Neuronal stem cell (in vitro differentiated cells): ENCODE measurements around the gene FASTK.

ENCODE experiments used
- DNase-seq: peaks from one replicate; pipeline ENCODE4 v3.0.0-alpha.2; 2013; ENCODE audit warnings: low spot score
- H2AFZ ChIP-seq: one replicate; pipeline ENCODE4 v1.6.1; 2013; ENCODE audit warnings: mild to moderate bottlenecking, low read length, inconsistent platforms
- H2AK5ac ChIP-seq: 2 replicates; pipeline ENCODE4 v1.6.1; 2013; ENCODE audit warnings: low read depth, mild to moderate bottlenecking, inconsistent platforms, low read length, moderate library complexity, mixed read lengths
- H2BK120ac ChIP-seq: 2 replicates; pipeline ENCODE4 v1.6.1; 2013; ENCODE audit warnings: low read depth, mild to moderate bottlenecking, inconsistent platforms, low read length, moderate library complexity, mixed read lengths
- H2BK12ac ChIP-seq: one replicate; pipeline ENCODE4 v1.6.1; 2013; ENCODE audit warnings: low read length, inconsistent platforms
- H2BK15ac ChIP-seq: 2 replicates; pipeline ENCODE4 v1.6.1; 2013; ENCODE audit warnings: mild to moderate bottlenecking, low read length, inconsistent platforms, mixed read lengths
- H2BK5ac ChIP-seq: one replicate; pipeline ENCODE4 v1.6.1; 2013; ENCODE audit warnings: inconsistent platforms, mild to moderate bottlenecking, low read length, moderate library complexity
- H3K14ac ChIP-seq: one replicate; pipeline ENCODE4 v1.6.1; 2013; ENCODE audit warnings: low read length, inconsistent platforms
- H3K18ac ChIP-seq: 2 replicates; pipeline ENCODE4 v1.6.1; 2013; ENCODE audit warnings: low read length, inconsistent platforms
- H3K23ac ChIP-seq: 2 replicates; pipeline ENCODE4 v1.6.1; 2013; ENCODE audit warnings: low read depth, mild to moderate bottlenecking, mixed read lengths, low read length, inconsistent platforms; ENCODE audit not compliant: poor library complexity
- H3K27ac ChIP-seq: replicated peaks from 3 replicates; pipeline ENCODE4 v1.5.1; 2013; ENCODE audit warnings: low read length, inconsistent platforms
- H3K27me3 ChIP-seq, 3 experiments: 2 replicates each; pipeline ENCODE4 v1.6.1; 2013; ENCODE audit warnings: low read length in 3 of 3, mild to moderate bottlenecking in 2 of 3, inconsistent platforms in 1 of 3, low read depth in 1 of 3, mixed read lengths in 1 of 3, moderate library complexity in 1 of 3; ENCODE audit not compliant: control insufficient read depth in 3 of 3, insufficient read depth in 3 of 3
- H3K36me3 ChIP-seq, 2 donors: replicated peaks in 1 of 2; 2 replicates each; pipeline ENCODE4 v1.6.1; 2013; ENCODE audit warnings: low read length in 2 of 2; ENCODE audit not compliant: control insufficient read depth in 2 of 2, insufficient read depth in 2 of 2
- H3K4ac ChIP-seq: 2 replicates; pipeline ENCODE4 v1.6.1; 2013; ENCODE audit warnings: inconsistent platforms, mild to moderate bottlenecking, low read length, moderate library complexity
- H3K4me1 ChIP-seq, 2 donors: 1 replicate in 1 of 2; 2 replicates in 1 of 2; pipeline ENCODE4 v1.6.1; 2013; ENCODE audit warnings: low read length in 2 of 2, low read depth in 1 of 2; ENCODE audit not compliant: control insufficient read depth in 2 of 2, insufficient read depth in 1 of 2
- H3K4me2 ChIP-seq: one replicate; pipeline ENCODE4 v1.6.1; 2013; ENCODE audit warnings: mild to moderate bottlenecking, low read length, inconsistent platforms; ENCODE audit not compliant: insufficient read depth, poor library complexity, severe bottlenecking
- H3K4me3 ChIP-seq, 2 donors: 2 replicates each; pipeline ENCODE4 v1.5.1; 2013; ENCODE audit warnings: low read length in 2 of 2, mild to moderate bottlenecking in 2 of 2, inconsistent platforms in 1 of 2, moderate library complexity in 1 of 2
- H3K79me1 ChIP-seq: one replicate; pipeline ENCODE4 v1.6.1; 2013; ENCODE audit warnings: low read depth, mild to moderate bottlenecking, inconsistent platforms, low read length, moderate library complexity
- H3K9ac ChIP-seq: one replicate; pipeline ENCODE4 v1.6.1; 2013; ENCODE audit warnings: mild to moderate bottlenecking, low read depth, low read length, inconsistent platforms; ENCODE audit not compliant: poor library complexity
- H3K9me3 ChIP-seq, 2 donors: replicated peaks in 1 of 2; 2 replicates each; pipeline versions ENCODE3 to v1.6.1; 2013; ENCODE audit warnings: low read length in 2 of 2, mild to moderate bottlenecking in 2 of 2, inconsistent platforms in 1 of 2, low read depth in 1 of 2, mixed read lengths in 1 of 2, moderate library complexity in 1 of 2; ENCODE audit not compliant: control insufficient read depth in 2 of 2, insufficient read depth in 1 of 2
- H4K8ac ChIP-seq: one replicate; pipeline ENCODE4 v1.6.1; 2013; ENCODE audit warnings: low read depth, mild to moderate bottlenecking, inconsistent platforms, low read length, moderate library complexity
- H4K91ac ChIP-seq: one replicate; pipeline ENCODE4 v1.6.1; 2013; ENCODE audit warnings: low read length, low read depth, mild to moderate bottlenecking, inconsistent platforms; ENCODE audit not compliant: poor library complexity
- WGBS, 2 donors: extraction: QIAGEN DNeasy Blood & Tissue Kit; methylation state at CpG; one replicate each; pipeline ENCODE4 v1.1.7; 2013; ENCODE audit warnings: missing lambda C conversion rate in 2 of 2, mixed read lengths in 1 of 2; ENCODE audit not compliant: insufficient read length in 2 of 2, insufficient replicate concordance in 1 of 2; ENCODE audit errors: extremely low coverage in 2 of 2; 5-methylcytosine and 5-hydroxymethylcytosine counted together

Gene FASTK

DNA sequence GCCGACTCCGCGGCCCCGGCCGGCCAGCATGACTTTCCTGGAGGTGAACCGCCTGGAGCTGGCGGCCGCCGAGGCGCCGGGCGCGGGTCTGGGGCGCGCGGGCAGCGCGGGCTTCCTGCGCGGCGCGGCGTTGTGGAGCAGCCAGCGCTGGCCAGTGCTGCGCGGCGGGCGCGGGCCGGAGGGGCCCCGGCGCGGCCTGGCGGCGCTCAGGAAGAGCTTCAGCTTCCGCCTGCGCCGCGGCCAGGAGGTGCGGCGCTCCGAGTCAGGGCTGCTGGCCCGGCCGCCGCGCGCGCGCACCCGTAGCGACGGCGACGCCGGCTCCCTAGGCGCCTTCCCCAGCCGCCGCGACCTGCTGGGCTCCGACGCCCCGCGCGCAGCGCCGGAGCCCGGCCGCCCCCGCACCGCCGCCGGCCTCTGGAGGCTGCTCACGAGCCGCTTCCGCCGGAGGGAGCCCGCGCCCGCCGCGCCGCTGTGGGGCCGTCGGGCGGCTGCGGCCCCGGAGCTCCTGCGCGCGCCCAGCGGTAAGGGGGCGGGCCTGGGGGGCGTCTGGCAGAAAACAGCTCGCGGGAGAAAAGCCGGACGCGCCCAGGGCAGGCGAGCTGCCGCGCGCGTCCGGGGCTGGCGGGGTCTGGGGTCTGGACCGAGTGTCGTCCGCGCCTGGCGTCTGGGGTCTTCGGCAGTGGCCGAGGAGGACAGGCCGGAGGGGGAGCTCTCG, 34.7 kb upstream of the FASTK start:
- Histone ChIP-seq H3K23ac (no peak overlapping the region), H3K36me3 (peaks cover 24 to 34% of the 10 kb centered on the region in 2 donors), H3K27ac (no peak overlapping the region), H3K9ac (peak overlapping the region; percentile 79), H3K79me1 (peaks cover 35% of the 10 kb centered on the region), H2BK15ac (no peak overlapping the region), H3K14ac (no peak overlapping the region), H2BK120ac (no peak overlapping the region), H3K27me3 (peaks cover 0 to 3% (median 0%) of the 10 kb centered on the region in 3 experiments), H2AFZ (no peak overlapping the region), H3K4me1 (peaks cover 11 to 22% of the 10 kb centered on the region in 2 donors), H3K4ac (no peak overlapping the region), H3K9me3 (peaks cover 0 to 1% of the 10 kb centered on the region in 2 donors), H2BK5ac (no peak overlapping the region), H2AK5ac (peak overlapping the region; percentile 64), H4K91ac (no peak overlapping the region), H4K8ac (no peak overlapping the region), H3K4me3 (peak overlapping the region in 1 of 2 donors; percentile 80), H3K4me2 (peak overlapping the region; percentile 90), H2BK12ac (no peak overlapping the region), H3K18ac (peak overlapping the region; percentile 42)
- no CpG with 5 or more reads among the region's 114 CpGs for WGBS, 2 donors
- no peak for DNase-seq

DNA sequence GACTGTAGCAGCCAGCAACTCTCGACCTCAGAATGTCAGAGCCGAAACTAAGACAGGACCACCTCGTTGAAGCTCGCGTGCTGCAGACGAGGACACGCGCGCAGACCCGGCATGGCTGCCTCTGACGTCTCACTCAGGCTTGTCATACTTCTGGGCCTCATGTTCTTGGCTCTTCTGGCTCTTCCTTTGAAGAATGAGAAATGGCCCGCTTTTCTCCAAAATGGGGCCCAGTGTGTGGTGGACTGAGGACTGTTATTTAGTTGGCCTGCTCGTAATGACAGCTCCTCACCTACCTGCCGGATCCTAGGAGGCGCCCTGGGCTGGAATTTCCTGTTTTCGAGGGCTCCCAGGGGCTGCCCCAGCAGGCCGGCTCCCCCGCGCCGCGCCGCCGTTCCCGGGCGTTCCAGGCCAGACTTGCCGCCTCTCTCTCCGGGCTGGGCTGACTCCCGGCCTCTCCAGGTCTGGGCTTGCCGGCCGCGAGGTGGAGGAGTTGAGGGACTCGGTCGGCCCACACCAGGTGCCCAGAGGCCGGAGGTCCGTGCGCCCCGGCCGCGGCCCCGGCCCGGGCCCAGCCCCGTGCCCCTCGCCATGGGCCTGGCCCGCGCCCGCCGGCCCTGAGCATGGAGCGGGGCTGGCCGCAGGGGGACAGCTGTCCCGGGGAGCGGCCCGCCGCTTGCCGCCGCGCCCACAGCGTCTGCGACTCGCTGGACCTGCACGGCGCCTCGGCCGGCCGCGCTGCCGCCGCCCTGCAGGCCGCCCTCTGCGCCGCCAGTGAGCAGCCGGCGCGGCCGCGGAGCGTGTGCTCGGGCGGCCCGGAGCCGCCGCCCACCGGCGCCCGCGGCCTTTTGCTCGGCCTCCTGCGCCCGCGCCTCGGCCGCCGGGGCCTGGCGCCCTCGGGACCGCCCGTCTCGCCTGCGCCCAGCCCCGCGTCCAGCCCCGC, 33.8 kb upstream of the FASTK start:
- no peak for DNase-seq
- WGBS, 2 donors: no CpG with 5 or more reads among the region's 101 CpGs

DNA sequence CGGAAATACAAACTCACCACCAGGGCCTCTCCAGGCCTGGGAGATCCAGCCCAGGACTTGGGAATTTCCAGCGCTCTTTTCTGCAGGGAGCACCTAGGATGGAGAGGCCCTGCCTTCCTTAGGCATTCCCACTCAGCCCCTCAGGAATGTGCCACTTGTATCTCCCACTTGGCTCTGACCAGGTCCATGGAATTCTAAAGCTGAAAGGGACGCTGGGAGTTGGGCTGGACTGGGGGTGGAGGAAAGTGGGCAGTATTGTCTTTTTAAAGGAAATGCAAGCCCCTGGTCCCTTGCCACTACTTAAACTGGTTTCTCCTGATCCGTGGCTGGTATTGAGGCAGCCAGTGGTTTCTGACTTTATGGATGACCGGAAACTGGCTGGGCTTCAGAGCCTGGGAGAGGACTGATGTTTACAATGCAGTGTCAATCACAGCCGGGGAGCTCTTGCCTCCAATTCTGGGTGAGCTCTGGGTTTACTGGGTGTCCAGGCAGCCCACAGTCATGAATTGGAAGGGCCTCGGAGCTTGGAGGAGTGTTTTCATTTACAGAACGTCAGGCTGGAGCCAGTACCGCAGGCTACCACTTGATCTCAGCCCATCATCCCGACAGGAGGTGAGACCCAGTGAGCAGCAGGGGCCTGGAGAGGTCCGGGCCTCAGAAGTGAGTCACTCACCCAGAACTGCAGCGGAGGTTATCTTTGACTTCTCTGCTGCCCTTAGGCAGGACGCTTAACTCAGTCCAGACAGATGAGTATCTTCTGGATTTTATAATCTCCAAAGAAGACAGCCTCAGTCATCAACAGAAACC, 32.9 kb upstream of the FASTK start:
- Histone ChIP-seq H2BK12ac (no peak overlapping the region), H3K23ac (no peak overlapping the region), H3K27me3 (peaks cover 0 to 3% (median 0%) of the 10 kb centered on the region in 3 experiments), H3K4me3 (no peak overlapping the region), H2BK120ac (peak overlapping the region; percentile 11), H3K18ac (peak overlapping the region; percentile 41), H2BK5ac (no peak overlapping the region), H3K9me3 (no peaks in the 10 kb centered on the region), H3K14ac (no peak overlapping the region), H3K4ac (no peak overlapping the region), H3K4me2 (no peak overlapping the region), H3K4me1 (peaks cover 11 to 22% of the 10 kb centered on the region in 2 donors), H2AK5ac (peak overlapping the region; percentile 86), H2AFZ (no peak overlapping the region), H3K79me1 (peaks cover 24% of the 10 kb centered on the region), H3K27ac (peak overlapping the region; percentile 77), H3K9ac (no peak overlapping the region), H4K8ac (no peak overlapping the region), H2BK15ac (no peak overlapping the region), H4K91ac (no peak overlapping the region), H3K36me3 (peaks cover 11 to 17% of the 10 kb centered on the region in 2 donors)
- DNase-seq: peak; percentile 58
- no CpG with 5 or more reads among the region's 13 CpGs for WGBS, 2 donors

More for the DNA sequence above, 33.8 kb upstream of the FASTK start:
- Histone ChIP-seq H3K79me1 (peaks cover 29% of the 10 kb centered on the region), H2BK15ac (no peak overlapping the region), H3K23ac (no peak overlapping the region), H2BK12ac (no peak overlapping the region), H2AK5ac (peak overlapping the region; percentile 86), H3K36me3 (peaks cover 20 to 26% of the 10 kb centered on the region in 2 donors), H3K4ac (no peak overlapping the region), H2AFZ (no peak overlapping the region), H2BK5ac (no peak overlapping the region), H3K9me3 (peaks cover 0 to 1% of the 10 kb centered on the region in 2 donors), H3K18ac (peak overlapping the region; percentile 52), H4K91ac (no peak overlapping the region), H4K8ac (no peak overlapping the region), H3K4me3 (peak overlapping the region in 1 of 2 donors; percentile 80), H3K4me2 (peak overlapping the region; percentile 90), H3K9ac (peak overlapping the region; percentile 33), H2BK120ac (peak overlapping the region; percentile 11), H3K27ac (peak overlapping the region; percentile 55), H3K4me1 (peaks cover 11 to 22% of the 10 kb centered on the region in 2 donors), H3K14ac (no peak overlapping the region), H3K27me3 (peaks cover 0 to 3% (median 0%) of the 10 kb centered on the region in 3 experiments)
